ENCODE data around the gene C15orf61. TPM values are rescaled to one million over a fixed set of nuclear protein-coding genes. Genes with fewer than 3 reads are reported as not detected.

The C15orf61 gene
- total RNA-seq, 1 donor from 2014 or later, result 7.5 TPM

- no peak for DNase-seq
- Mint-ChIP-seq H3K4me1 (ENCODE audit: low read depth, unreplicated experiment) (no peaks in the 10 kb centered on the region), H3K27ac (ENCODE audit: unreplicated experiment) (no peak overlapping the region), H3K9me3 (ENCODE audit: unreplicated experiment) (no peaks in the 10 kb centered on the region), H3K4me3 (ENCODE audit: unreplicated experiment) (no peak overlapping the region), H3K27me3 (ENCODE audit: unreplicated experiment) (peaks cover 2% of the 10 kb centered on the region), H3K36me3 (ENCODE audit: unreplicated experiment) (no peaks in the 10 kb centered on the region)
- no peak for TF ChIP-seq CTCF (IDR thresholded peaks at IDR 0.05; ENCODE audit: partially characterized antibody, unreplicated experiment)
Observed at GRCh38 chr15:67512933-67513714, 7.8 kb upstream of the C15orf61 start.

- no peak for DNase-seq
- TF ChIP-seq CTCF (IDR thresholded peaks at IDR 0.05; ENCODE audit: partially characterized antibody, unreplicated experiment), result no peak
- Mint-ChIP-seq H3K4me3 (ENCODE audit: unreplicated experiment) (no peak overlapping the region), H3K9me3 (ENCODE audit: unreplicated experiment) (no peaks in the 10 kb centered on the region), H3K27me3 (ENCODE audit: unreplicated experiment) (peaks cover 2% of the 10 kb centered on the region), H3K27ac (ENCODE audit: unreplicated experiment) (no peak overlapping the region), H3K4me1 (ENCODE audit: low read depth, unreplicated experiment) (no peaks in the 10 kb centered on the region), H3K36me3 (ENCODE audit: unreplicated experiment) (no peaks in the 10 kb centered on the region)
Observed at GRCh38 chr15:67515090-67515489, 5.8 kb upstream of the C15orf61 start.

- DNase-seq, result no peak
- no peak for TF ChIP-seq CTCF (IDR thresholded peaks at IDR 0.05; ENCODE audit: partially characterized antibody, unreplicated experiment)
- H3K27me3 Mint-ChIP-seq (ENCODE audit: unreplicated experiment), result peaks cover 2% of the 10 kb centered on the region
- H3K4me1 Mint-ChIP-seq (ENCODE audit: low read depth, unreplicated experiment), result no peaks in the 10 kb centered on the region
- no peaks in the 10 kb centered on the region for H3K9me3 Mint-ChIP-seq (ENCODE audit: unreplicated experiment)
- H3K27ac Mint-ChIP-seq (ENCODE audit: unreplicated experiment), result no peak overlapping the region
- H3K36me3 Mint-ChIP-seq (ENCODE audit: unreplicated experiment), result no peaks in the 10 kb centered on the region
- H3K4me3 Mint-ChIP-seq (ENCODE audit: unreplicated experiment), result no peak overlapping the region
Observed at GRCh38 chr15:67515557-67515956, 5.4 kb upstream of the C15orf61 start.

- H3K27me3 Mint-ChIP-seq (ENCODE audit: unreplicated experiment), result peaks cover 2% of the 10 kb centered on the region
- DNase-seq, result no peak
- H3K36me3 Mint-ChIP-seq (ENCODE audit: unreplicated experiment), result no peaks in the 10 kb centered on the region
- TF ChIP-seq CTCF (IDR thresholded peaks at IDR 0.05; ENCODE audit: partially characterized antibody, unreplicated experiment), result no peak
- H3K4me1 Mint-ChIP-seq (ENCODE audit: low read depth, unreplicated experiment), result peaks cover 14% of the 10 kb centered on the region
- H3K27ac Mint-ChIP-seq (ENCODE audit: unreplicated experiment), result peak overlapping the region; percentile 52
- H3K9me3 Mint-ChIP-seq (ENCODE audit: unreplicated experiment), result peaks cover 2% of the 10 kb centered on the region
- H3K4me3 Mint-ChIP-seq (ENCODE audit: unreplicated experiment), result peak overlapping the region; percentile 84
Observed at GRCh38 chr15:67520321-67521028, 456 bp upstream of the C15orf61 start.

Data from glutamatergic neuron (in vitro differentiated cells).